Measurements from ENCODE around the gene KRT71.
A peak's percentile ranks its signal among the peaks of the same experiment; 100 is the strongest.

The KRT71 gene

GRCh38 chr12:52522346-52523011 lies 30.5 kb downstream of the KRT71 start:
- Histone ChIP-seq H3K27ac (no peak overlapping the region), H3K4me3 (ENCODE audit: low read depth, low read length) (no peak overlapping the region), H3K36me3 (replicated peaks) (no peaks in the 10 kb centered on the region), H3K27me3 (replicated peaks) (no peaks in the 10 kb centered on the region)
- DNase-seq: no peak
- in situ Hi-C loops (cut with HindIII; ENCODE audit: low pct_ligation_motif_present, low sequenced_read_pairs): no loop called here
- TF ChIP-seq, protein P1, sequence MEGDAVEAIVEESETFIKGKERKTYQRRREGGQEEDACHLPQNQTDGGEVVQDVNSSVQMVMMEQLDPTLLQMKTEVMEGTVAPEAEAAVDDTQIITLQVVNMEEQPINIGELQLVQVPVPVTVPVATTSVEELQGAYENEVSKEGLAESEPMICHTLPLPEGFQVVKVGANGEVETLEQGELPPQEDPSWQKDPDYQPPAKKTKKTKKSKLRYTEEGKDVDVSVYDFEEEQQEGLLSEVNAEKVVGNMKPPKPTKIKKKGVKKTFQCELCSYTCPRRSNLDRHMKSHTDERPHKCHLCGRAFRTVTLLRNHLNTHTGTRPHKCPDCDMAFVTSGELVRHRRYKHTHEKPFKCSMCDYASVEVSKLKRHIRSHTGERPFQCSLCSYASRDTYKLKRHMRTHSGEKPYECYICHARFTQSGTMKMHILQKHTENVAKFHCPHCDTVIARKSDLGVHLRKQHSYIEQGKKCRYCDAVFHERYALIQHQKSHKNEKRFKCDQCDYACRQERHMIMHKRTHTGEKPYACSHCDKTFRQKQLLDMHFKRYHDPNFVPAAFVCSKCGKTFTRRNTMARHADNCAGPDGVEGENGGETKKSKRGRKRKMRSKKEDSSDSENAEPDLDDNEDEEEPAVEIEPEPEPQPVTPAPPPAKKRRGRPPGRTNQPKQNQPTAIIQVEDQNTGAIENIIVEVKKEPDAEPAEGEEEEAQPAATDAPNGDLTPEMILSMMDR (IDR thresholded peaks at IDR 0.05; ENCODE audit: low read depth, low read length, missing control alignments): no peak

DNA sequence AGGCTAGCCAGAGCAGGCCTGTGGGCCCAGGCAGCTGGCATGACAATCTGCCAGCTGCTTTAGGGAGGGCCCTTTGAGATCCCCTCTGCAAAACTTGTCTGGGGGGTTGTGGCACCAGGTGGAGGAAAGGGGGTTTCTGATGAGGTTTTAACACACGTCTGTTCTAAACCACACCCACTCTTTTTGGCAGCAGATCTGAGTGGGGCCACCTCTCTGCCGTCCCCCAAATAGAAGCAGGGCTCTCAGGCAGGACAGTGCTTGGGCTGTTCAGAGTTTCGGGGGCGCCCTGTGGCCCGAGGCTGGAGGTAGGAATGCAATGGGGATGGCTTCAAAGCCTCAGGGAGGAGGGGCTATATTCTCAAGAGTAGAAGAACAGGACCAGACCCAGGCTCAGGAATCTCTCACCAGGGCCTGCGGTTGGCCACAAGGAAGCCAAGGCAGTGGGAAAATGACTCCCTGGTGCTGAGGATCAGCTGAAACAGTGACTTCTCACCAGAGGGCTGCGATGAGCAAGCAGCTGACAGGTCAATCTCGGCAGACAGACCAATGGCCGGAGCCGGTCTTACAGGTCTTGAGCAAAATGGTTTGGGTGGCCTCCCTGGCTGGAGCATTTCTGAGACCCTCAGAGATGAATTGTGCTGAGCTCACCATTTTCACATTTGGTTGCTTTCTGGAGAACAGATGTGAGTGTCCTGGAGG lies 31.2 kb downstream of the KRT71 start:
- in situ Hi-C loops (cut with HindIII; ENCODE audit: low pct_ligation_motif_present, low sequenced_read_pairs): no loop called here
- Histone ChIP-seq H3K4me3 (ENCODE audit: low read depth, low read length) (no peak overlapping the region), H3K27me3 (replicated peaks) (no peaks in the 10 kb centered on the region), H3K36me3 (replicated peaks) (no peaks in the 10 kb centered on the region), H3K27ac (no peak overlapping the region)
- DNase-seq: peak; percentile 42
- TF ChIP-seq, protein P1 (IDR thresholded peaks at IDR 0.05; ENCODE audit: low read depth, low read length, missing control alignments): no peak

GRCh38 chr12:52521175-52521567 lies 31.8 kb downstream of the KRT71 start:
- DNase-seq: no peak
- TF ChIP-seq, protein P1 (IDR thresholded peaks at IDR 0.05; ENCODE audit: low read depth, low read length, missing control alignments): no peak
- Histone ChIP-seq H3K4me3 (ENCODE audit: low read depth, low read length) (no peak overlapping the region), H3K27me3 (replicated peaks) (no peaks in the 10 kb centered on the region), H3K36me3 (replicated peaks) (no peaks in the 10 kb centered on the region), H3K27ac (no peak overlapping the region)
- in situ Hi-C loops (cut with HindIII; ENCODE audit: low pct_ligation_motif_present, low sequenced_read_pairs): no loop called here

DNA sequence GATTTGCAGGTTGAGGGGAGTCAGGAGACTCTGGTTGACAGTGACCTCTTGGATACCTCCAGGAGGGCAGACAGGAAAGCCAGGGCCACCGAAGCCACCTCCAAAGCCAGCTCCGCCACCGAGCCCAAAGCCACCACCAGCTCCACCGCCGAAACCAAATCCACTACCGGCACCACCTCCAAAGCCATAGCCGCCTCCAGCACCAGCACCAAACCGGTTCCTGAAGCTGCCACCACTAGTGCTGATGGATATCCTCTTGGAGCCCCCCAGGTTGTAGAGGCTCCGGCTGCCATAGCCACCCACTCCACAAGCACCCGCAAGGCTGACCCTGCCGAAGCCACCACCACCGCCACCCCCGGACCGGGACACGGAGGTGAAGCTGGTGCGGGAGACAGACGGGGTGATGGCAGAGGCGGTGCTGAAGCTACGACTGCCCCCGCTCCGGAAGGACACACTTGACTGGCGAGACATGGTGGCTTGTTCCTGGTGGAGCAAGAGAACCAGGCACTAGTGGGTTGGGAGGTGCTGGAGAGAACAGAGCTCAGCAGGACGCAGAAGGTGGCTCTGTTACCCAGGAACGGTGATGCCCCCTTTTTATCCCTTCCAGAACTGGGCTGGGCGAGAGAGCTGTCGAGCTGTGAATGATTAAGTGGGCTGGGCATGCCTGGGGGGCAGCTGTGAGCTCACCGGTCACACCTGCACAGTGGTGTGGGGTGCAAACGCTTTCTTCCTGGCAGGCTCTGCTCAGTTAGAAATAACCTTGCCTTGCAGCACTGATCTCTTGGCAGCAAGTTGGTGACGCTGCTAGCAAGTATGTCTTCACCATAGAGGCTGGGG lies 32.9 kb downstream of the KRT71 start, which contains the start of gene KRT5:
TSS of gene KRT5 (minus strand) at position 569 of the 837 bp plus-strand sequence. CDS start at position 471, 98 bp downstream.
- H3K27me3 ChIP-seq (replicated peaks): no peaks in the 10 kb centered on the region
- H3K4me3 ChIP-seq (ENCODE audit: low read depth, low read length): no peak within 1 kb of the TSS
- no peaks in the 10 kb centered on the region for H3K36me3 ChIP-seq (replicated peaks)
- TF ChIP-seq, protein P1 (IDR thresholded peaks at IDR 0.05; ENCODE audit: low read depth, low read length, missing control alignments): no peak
- in situ Hi-C loops (cut with HindIII; ENCODE audit: low pct_ligation_motif_present, low sequenced_read_pairs): no loop called here
- no peak for DNase-seq
- no peak within 1 kb of the TSS for H3K27ac ChIP-seq

GRCh38 chr12:52519387-52519703 lies 33.6 kb downstream of the KRT71 start:
- no peaks in the 10 kb centered on the region for H3K36me3 ChIP-seq (replicated peaks)

More at GRCh38 chr12:52519387-52519703, 33.6 kb downstream of the KRT71 start:
- TF ChIP-seq, protein P1 (IDR thresholded peaks at IDR 0.05; ENCODE audit: low read depth, low read length, missing control alignments): no peak
- in situ Hi-C loops (cut with HindIII; ENCODE audit: low pct_ligation_motif_present, low sequenced_read_pairs): no loop called here
- Histone ChIP-seq H3K27me3 (replicated peaks) (no peaks in the 10 kb centered on the region), H3K27ac (no peak overlapping the region), H3K4me3 (ENCODE audit: low read depth, low read length) (no peak overlapping the region)
- DNase-seq: no peak
